ENCODE results near the gene C15orf61.

C15orf61 gene

DNA sequence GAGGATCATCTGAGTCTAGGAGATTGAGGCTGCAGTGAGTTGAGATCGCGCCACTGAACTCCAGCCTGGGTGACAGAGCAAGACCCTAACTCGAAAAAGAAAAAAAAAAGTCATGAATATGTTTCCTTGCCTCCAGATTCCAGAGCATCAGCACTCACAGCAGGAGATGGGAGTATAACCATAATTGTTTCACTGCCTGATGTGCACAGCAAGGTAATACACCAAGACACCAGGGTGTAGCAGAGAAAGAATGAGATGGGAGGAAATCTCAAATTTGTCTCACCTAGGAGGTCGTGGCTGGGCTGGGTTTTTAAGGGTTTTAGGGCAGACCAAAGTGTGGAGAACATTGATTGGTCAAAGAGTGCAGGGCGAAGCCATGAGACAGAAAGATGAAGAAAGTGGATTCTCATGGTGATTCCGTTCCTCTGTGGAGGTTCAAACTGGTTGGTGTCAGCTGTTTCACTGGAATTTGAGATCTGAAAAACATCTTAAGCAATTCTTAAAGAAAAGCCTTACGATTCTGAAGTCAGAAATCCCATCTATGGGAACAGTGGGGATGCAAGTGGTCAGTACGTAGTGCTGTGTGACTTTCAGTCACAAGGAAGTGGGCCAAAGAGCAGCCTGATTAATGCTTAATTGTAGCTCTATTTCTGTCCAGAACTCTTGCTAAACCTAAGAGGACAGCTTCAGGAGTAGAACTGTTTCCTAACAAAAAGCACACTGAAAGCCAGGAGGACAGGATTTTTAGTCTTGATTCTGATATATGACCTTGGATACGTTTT is 7.8 kb upstream of the C15orf61 start:
- no peak for DNase-seq (ENCODE audit: low read depth)

- no peak for DNase-seq (ENCODE audit: low read depth)
These were observed 5.8 kb upstream of the C15orf61 start for GRCh38 chr15:67515090-67515489.

- no peak for DNase-seq (ENCODE audit: low read depth)
These were observed 5.4 kb upstream of the C15orf61 start for GRCh38 chr15:67515557-67515956.

DNA sequence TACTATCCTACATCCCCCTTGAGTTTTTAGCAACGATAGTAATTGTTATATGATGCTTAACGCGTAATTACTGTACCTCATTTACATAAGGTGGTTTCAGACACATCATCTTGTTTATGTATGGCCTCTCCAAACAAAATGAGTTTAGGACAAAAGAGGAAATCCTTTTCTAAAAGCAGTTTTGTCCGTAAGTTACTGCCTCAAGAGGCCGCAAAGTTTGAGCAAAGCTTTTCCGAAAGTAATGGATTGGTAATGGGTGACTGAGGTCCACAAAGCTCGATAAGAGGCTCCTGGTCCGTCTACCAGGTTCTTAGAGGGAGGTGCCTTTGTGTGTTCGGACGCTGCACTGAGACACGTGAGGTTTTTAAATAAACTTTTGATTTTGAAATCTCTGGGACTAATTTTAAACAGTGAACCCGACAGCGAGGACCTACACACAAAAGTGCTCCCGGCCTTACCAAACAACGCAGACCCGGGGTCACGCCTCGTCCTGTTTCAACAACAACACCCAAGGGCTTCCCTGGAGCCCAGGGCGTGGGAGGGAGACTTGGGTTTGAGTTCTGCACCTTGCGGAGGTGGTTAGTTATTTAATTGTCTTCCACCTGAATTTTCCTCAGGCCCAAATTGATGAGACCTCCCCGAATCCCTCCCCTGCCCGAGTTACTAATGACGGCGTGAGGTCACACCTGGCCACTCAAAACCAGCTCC is 456 bp upstream of the C15orf61 start:
- no peak for DNase-seq (ENCODE audit: low read depth)

DNA sequence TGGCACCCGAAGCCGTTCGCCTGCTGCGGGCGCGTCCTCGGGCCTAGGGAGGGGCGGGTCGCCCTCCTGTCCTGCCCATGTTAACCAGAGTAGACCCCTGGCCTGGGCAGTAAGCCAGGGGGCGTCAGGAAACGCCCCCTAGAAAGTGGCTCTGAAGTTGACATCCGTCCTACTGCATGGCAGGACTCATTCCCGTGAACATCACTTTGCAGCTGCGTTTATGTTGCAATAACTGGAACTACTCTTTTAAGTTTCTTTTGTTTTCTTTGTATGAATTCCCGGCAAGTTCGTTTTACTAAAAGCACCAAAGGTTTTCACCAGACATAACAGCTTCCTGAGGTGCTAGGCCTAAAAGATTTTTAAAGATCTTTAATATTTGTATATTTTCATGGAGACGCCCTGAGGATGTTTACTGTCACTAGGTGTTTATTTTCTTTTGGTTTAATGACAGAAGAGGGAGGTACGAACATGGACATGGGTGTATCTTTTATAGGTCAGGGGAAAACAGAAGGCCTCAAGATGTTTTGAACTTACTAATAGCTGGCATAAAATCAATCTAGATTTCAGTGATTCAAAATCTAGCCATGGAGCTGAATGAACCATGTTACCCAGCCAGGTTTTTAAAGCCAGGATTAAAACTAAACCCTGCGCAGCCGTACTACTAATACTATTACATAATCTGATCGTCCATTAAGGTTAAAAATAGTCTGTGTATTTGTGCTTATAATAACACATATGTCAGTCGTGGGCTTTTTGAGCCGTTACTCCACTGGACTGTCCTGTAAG is 1.0 kb downstream of the C15orf61 start:
- peak; percentile 73 for DNase-seq (ENCODE audit: low read depth)

DNA sequence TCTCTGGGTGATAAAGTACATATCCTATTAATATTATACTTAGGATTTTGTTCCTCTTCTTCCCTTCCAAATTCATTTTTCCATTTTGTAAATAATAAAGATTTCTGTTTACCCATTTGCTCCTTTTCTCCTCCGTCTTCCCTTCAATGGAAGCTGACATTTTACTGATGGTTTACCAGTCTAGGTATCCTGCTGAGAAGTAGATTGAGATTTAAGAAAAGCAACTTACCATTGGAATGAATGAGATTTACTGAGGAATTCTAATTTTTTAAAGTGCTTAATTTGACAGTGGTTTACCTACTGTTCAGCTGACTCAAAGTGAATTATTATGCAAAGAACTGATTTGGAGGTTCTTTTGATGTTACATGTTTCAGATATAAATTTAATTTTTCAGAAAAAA is 2.4 kb downstream of the C15orf61 start:
- no peak for DNase-seq (ENCODE audit: low read depth)

DNA sequence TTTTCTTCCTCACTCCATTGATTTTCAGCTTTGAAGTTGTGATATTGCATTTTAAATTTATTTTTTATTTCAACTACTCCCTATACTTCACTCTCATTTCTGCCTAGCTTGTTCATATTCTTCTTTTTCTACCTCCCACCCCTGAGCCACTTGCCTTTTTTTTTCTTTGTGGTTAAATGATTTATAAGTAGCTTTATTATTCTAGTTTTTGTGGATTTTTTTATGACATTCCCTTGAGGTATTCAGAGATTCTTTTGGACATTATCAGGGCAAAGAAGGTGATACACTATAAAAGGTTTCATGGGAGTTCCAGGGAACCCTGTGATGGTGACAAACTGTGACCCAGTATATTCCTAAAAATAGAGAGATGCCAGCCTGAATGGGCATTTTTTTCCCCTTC is 3.3 kb downstream of the C15orf61 start:
- no peak for DNase-seq (ENCODE audit: low read depth)

DNA sequence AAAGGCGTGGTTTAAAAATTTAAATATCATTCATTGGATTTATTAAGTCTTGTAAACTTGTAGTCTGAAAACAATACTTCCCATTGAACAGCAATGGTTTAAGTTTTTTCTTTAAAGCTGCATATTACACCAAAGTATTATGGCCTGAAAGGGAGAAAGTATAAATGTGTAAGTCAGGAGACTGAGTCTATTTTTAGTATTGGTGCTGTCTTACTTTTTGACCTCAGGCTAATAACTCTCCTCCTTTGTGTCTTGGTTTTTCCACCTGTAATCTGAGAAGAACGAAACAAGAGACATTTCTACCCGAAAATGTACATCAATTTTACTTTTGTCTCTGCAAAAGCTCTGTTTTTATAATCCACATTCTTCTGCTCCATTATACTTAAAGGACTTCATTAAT is 7.6 kb downstream of the C15orf61 start:
- no peak for DNase-seq (ENCODE audit: low read depth)

- no peak for DNase-seq (ENCODE audit: low read depth)
These were observed 10.5 kb downstream of the C15orf61 start for GRCh38 chr15:67531379-67531914.

GRCh38 chr15:67533873-67534272 is 12.9 kb downstream of the C15orf61 start:
- no peak for DNase-seq (ENCODE audit: low read depth)

DNA sequence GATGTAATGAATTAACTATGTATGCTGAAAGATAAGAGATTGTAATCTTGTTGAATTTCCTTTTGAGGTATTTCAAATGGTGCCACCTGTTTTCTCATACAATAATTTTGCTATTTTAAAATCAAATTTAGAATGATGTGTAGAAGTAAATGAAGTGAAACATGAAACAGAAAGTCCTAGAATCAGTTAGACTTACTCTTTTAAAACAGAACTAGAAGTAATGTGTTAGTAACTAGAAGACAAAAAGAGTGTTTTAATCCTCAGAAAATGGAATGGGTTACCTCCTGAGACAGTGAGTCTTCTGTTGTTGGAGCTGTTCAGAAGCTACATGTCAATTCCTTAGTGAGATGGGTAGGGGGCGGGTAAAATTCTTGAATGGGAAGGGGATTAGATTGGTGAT is 13.4 kb downstream of the C15orf61 start:
- no peak for DNase-seq (ENCODE audit: low read depth)

GRCh38 chr15:67537771-67538170 is 16.8 kb downstream of the C15orf61 start:
- DNase-seq (ENCODE audit: low read depth), result no peak

DNA sequence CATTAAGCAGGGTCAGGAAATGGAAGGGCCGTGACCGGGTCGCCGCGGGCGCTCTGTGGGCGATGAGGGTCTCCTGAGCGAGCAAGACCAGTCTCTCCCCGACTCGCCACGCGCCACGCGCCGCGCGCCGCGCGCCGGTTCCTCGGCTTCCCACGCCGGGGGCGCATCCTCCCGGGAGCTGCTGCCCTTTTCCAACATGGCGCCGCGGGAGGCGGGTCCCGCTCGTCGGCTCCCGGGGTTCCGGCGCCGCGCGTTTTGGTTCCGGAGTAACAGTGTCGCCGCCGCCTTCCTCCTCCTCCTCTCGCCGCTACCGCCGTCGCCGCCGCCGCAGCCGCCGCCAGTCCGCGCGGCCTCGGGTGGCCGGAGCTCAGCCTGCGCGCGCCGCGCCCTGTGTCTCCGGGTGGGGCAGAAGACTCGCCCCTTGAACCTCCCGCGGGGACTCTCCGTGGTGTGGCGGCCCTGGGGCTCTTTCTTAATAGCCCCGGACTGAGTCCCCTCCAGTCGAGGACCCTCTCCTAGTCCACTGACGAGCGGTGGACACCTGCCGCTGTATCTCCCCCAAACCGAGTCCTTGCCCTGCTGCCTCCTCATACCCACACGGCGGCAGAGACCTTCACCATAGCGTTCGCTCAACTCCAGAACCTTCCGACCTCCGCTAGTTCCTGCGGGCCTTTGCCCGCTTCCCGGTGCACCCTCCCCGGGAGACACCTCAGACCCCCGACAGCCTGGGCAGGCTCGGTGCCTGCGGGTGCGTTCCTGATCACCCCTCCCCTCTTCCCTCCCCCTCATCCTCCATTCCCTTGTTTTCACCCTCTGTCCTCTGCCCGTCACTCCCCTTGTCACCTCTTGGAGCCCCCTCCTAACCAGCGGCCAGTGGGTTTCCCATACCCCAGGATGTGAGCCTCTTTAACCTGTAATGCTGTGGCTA is 21.8 kb downstream of the C15orf61 start, which contains the start of gene MAP2K5:
TSS of gene MAP2K5 (plus strand) at position 284 of the 928 bp plus-strand sequence. CDS start at position 917, 633 bp downstream.
- DNase-seq (ENCODE audit: low read depth), result no peak

- DNase-seq (ENCODE audit: low read depth), result no peak
These were observed 22.4 kb downstream of the C15orf61 start for GRCh38 chr15:67543348-67543718.

- no peak for DNase-seq (ENCODE audit: low read depth)
These were observed 23.5 kb downstream of the C15orf61 start for GRCh38 chr15:67544475-67544874.

DNA sequence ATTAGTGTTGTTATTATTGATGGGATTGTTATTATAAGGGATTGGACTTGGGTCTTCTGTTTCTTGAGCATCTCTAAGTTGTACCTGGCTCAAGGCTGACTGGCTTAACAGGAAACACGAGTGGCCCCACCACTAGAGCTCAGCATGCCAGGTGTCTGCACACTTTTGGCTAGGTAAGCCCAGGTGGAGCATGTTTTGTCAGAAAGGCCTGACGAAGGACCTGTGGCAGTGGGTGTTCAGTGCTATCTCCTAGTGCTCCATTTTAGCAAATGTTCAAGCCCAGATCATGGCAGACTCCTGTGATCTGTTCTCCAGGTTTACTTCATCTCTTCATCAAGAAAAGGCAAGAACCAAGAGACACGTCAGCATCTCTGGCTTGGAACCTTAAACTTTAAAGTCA is 24.9 kb downstream of the C15orf61 start:
- DNase-seq (ENCODE audit: low read depth), result no peak

DNA sequence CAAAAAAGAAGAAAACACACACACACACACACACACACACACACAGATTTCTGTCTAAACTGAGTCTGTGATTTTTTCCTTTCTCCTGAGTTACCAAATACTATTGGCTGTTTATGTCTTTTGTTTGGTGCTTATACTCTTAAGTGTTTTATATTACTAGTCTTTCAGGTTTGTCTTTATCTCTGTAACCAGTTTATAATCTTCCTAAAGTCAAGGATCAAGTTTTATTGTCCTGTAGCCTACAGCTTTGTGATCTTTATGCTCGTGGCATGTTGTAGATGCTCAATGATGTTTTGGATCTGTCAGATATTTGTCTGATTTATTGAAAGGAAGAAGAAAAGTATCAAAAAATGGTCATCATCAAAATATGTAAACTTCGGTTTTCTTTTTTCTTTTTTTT is 26.1 kb downstream of the C15orf61 start:
- DNase-seq (ENCODE audit: low read depth), result no peak

DNA sequence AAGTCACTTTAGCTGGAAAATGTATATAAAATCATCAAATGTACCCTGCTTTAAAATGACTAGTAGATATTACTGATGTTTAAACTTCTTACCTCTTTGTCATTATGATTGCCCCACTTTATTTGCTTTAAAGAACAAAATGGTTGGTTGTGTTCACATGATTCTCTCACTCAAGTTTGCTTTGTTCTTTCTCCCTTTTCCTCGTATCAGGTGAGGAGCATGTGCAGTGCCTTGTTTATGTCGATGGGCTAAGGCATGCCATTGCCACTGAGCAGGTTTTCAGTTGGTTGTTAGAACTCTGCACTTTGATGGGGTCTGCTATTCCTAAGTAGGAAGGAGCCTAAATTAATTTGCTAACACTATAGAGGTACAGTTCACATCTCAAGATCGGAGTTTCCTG is 26.9 kb downstream of the C15orf61 start:
- DNase-seq (ENCODE audit: low read depth), result no peak

DNA sequence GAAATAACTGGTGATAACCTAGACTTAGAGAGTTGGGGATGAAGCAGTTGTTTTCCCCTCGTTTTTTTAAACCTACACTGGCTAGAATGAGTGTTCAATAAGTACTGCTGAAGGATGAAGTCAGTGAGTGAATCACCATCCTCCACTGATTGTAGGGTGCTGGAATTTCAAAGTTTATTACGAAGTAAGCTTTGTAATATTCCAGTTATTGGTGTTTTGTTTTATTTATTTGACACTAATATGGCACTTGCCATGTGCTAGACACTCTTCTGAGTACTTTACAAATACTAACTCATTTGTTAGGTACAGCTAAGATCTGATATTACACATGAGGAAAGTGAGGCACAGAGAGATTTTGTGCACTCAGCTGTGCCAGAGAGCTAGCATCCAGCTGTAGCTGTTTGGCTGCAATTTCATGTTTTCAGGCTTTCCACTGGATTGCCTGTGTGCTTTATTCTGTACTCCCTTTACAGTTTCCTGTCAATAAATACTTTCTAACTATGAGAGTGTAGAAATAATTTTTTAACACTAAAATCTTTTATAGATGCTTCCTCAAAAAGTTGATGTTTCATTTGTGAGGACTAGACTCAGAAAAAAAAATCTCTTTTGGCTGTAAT is 27.4 kb downstream of the C15orf61 start:
- DNase-seq (ENCODE audit: low read depth), result no peak

GRCh38 chr15:67548862-67549651 is 28.1 kb downstream of the C15orf61 start:
- DNase-seq (ENCODE audit: low read depth), result no peak

Measured in fibroblast of the conjunctiva (primary cell).